Mesodermal cell (in vitro differentiated cells): ENCODE data around the gene TRIM9.

Experiments
- H3K27ac ChIP-seq: 2 replicates; pipeline ENCODE4 v1.7.0; 2013; ENCODE audit warnings: mild to moderate bottlenecking, low read depth, low read length, moderate library complexity; ENCODE audit not compliant: severe bottlenecking
- H3K36me3 ChIP-seq: 2 replicates; pipeline ENCODE4 v1.7.1; 2013; ENCODE audit warnings: mild to moderate bottlenecking, low read length, moderate library complexity; ENCODE audit not compliant: control insufficient read depth, insufficient read depth
- H3K4me1 ChIP-seq: one replicate; pipeline ENCODE4 v1.7.1; 2013; ENCODE audit warnings: mild to moderate bottlenecking, low read length; ENCODE audit not compliant: insufficient read depth, control insufficient read depth, poor library complexity, severe bottlenecking
- H3K4me3 ChIP-seq: 2 replicates; pipeline ENCODE4 v1.7.0; 2013; ENCODE audit warnings: low read length, control low read depth, mild to moderate bottlenecking; ENCODE audit not compliant: insufficient read depth, poor library complexity, severe bottlenecking; ENCODE audit errors: extremely low read depth
- H3K9me3 ChIP-seq: 2 replicates; pipeline ENCODE4 v1.7.1; 2013; ENCODE audit warnings: mild to moderate bottlenecking, low read length, moderate library complexity; ENCODE audit not compliant: control insufficient read depth
- WGBS, 2 experiments: methylation state at CpG; one replicate each; pipeline ENCODE4 v1.1.5; 2013; ENCODE audit warnings: missing lambda C conversion rate in 2 of 2; ENCODE audit not compliant: insufficient coverage in 2 of 2; 5-methylcytosine and 5-hydroxymethylcytosine counted together

TRIM9 gene

DNA sequence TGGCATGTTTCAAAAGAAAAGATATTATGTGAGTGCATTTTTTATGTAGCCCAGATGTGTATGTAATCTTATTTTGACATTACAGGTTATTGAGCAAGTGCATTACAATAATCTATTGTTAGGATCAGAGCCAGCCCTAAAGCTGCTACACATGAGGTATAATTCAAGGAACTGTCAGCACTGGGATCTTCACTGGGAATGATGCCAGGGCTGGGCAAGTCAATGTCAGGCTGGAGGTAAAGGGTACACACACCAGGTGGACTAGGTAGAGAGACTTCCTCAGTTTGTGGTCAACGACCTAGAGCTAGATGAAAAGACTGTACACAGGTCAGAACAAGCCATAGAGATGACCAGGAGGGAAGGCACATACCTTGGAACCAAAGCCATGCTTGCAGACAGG is 15.4 kb downstream of the TRIM9 start:
- WGBS, 2 experiments: 60 to 79% methylated on average over 1 of the region's 1 CpG
- H3K4me3 ChIP-seq: no peak overlapping the region
- no peaks in the 10 kb centered on the region for H3K4me1 ChIP-seq
- H3K36me3 ChIP-seq: no peaks in the 10 kb centered on the region
- H3K9me3 ChIP-seq: no peaks in the 10 kb centered on the region
- no peak overlapping the region for H3K27ac ChIP-seq

DNA sequence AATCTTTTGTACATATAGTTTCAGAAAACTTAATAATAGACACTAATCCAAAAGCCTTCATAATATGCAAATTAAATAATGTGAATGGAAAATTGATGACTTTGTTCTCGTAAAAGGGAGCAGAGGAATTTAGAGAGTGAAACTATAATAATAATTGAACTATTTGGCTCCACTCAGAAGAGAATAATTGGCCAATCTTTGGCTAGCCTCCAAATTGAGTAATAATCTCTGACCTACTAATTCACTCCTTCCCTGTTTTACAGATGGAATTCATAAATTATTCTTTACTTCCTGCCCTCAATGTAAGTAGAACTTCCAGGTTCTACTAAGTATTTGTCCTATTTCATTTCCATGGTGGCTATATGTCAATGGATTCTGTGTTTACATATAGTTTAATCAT is 15.8 kb downstream of the TRIM9 start:
- Histone ChIP-seq H3K4me1 (no peaks in the 10 kb centered on the region), H3K36me3 (no peaks in the 10 kb centered on the region), H3K4me3 (no peak overlapping the region), H3K9me3 (no peaks in the 10 kb centered on the region), H3K27ac (no peak overlapping the region)
- no CpG with 5 or more reads among the region's 1 CpG for WGBS, 2 experiments

DNA sequence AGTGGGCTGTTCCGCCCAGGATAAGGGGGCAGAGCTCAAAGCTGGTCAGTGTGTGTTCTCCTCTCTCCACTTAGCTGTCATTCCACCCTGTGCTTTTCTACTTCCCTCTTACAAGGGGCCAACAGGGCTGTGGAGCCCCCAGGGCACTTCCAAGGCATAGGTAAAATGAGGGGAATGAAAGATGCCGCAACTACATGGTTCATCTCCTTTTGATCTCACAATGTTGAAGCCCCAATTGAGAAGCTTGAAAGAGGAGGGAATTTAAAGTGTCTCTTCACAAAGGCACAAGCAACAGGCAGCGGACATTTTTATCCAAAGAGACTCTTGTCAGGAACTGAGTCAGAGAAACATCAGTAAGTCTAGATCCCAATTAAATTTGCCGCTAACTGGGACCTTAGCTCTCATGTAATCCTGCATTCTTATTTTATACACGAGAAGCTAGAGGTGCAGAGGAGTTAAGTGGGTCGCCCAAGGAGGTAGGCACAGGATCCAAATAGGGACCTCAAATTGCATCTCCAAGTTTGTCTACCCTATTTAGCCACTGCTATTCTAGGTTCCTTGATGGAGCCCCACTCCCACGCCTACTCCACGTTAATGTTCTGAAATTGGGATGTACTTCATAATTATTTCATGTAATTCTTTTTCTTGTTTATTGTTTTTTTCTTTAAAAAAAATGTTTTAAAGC is 20.1 kb downstream of the TRIM9 start:
- Histone ChIP-seq H3K4me3 (no peak overlapping the region), H3K27ac (no peak overlapping the region), H3K36me3 (no peaks in the 10 kb centered on the region), H3K9me3 (peaks cover 3% of the 10 kb centered on the region), H3K4me1 (no peaks in the 10 kb centered on the region)
- WGBS, 2 experiments: 92 to 100% methylated on average over 2 to 3 of the region's 8 CpGs

DNA sequence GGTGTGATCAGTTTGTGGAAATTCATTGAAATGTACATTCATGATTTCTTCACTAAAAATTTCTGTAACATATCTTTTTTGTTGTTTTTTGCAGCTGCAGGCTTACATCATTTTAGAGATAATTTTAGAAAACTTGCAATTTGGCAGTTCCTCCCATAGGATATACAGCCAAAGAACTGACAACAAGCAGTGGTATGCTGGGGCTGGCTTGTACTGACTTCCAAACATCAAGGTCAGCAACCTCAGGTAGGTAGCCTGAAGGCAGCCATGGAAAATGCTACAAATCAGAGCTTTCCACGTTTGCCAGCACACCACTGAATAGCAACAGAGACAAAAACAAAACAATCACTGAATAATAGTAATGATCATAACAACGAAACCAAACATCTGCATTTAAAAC is 21.2 kb downstream of the TRIM9 start:
- WGBS, 2 experiments: 83% methylated on average over 1 of the region's 2 CpGs; no CpG with 5 or more reads in 1 of the 2 experiments
- Histone ChIP-seq H3K9me3 (peaks cover 7% of the 10 kb centered on the region), H3K4me3 (no peak overlapping the region), H3K4me1 (no peaks in the 10 kb centered on the region), H3K27ac (no peak overlapping the region), H3K36me3 (no peaks in the 10 kb centered on the region)

DNA sequence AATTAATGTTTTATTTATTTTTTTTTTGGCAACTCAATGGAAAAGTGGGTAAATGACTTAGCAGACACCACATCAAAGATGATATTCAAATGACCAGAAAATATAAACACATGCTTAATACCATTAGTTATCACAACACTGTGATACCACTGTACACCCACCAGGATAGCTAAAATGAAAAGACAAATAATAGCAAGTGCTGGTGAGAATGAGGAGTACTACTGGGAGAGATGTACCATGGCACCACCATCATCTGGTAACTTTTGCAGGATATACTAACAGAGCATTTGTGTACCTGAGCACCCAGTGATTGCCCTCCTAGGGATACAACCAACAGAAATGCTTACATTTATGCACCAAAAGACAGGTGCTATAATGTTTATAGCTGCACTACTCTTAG is 21.9 kb downstream of the TRIM9 start:
- H3K36me3 ChIP-seq: no peaks in the 10 kb centered on the region
- H3K9me3 ChIP-seq: peaks cover 7% of the 10 kb centered on the region
- H3K27ac ChIP-seq: no peak overlapping the region
- no peaks in the 10 kb centered on the region for H3K4me1 ChIP-seq
- no peak overlapping the region for H3K4me3 ChIP-seq

DNA sequence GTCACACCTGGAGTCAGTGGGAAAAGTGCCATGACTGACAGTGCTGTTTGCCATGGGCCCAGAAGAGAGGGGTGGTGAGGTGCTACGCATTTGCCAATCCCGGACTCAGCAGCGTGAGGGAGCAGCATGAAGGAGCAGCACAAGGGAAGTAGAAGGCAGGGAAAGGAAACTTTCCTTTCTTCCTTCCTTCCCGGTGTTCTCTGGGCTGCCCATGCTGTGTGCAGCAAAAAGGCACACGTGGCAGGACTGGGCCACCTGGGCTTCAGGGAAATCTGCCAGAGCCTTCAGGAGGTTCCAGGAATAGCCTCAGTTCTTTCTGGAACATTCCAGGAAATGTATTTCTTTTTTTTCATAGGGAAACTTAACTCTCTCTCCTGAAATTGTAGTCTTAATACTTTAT is 23.0 kb downstream of the TRIM9 start:
- Histone ChIP-seq H3K4me1 (no peaks in the 10 kb centered on the region), H3K9me3 (peaks cover 7% of the 10 kb centered on the region), H3K4me3 (no peak overlapping the region), H3K27ac (no peak overlapping the region), H3K36me3 (no peaks in the 10 kb centered on the region)
- 90 to 97% methylated on average over 4 of the region's 5 CpGs for WGBS, 2 experiments

DNA sequence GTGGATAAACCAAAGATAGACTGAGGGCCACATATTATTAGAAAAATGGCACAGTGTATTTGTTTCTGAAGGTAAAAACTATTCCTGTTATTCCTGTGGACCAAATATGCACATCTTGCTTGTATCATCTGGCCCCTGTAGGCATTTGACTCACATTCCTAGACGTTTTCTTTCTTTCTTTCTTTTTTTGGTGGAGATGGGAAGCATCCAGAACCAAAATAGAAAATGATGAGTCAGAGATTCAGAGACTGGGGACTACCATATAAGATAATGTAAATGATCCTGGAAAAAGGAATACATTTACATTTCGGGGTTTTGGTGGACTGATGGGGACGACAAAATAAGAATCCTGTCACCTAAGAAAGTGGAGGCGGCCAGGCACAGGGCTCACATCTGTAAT is 24.2 kb downstream of the TRIM9 start:
- no peak overlapping the region for H3K4me3 ChIP-seq
- H3K36me3 ChIP-seq: no peaks in the 10 kb centered on the region
- peaks cover 7% of the 10 kb centered on the region for H3K9me3 ChIP-seq
- no peaks in the 10 kb centered on the region for H3K4me1 ChIP-seq
- WGBS, 2 experiments: 88 to 93% methylated on average over 3 to 4 of the region's 4 CpGs
- no peak overlapping the region for H3K27ac ChIP-seq

DNA sequence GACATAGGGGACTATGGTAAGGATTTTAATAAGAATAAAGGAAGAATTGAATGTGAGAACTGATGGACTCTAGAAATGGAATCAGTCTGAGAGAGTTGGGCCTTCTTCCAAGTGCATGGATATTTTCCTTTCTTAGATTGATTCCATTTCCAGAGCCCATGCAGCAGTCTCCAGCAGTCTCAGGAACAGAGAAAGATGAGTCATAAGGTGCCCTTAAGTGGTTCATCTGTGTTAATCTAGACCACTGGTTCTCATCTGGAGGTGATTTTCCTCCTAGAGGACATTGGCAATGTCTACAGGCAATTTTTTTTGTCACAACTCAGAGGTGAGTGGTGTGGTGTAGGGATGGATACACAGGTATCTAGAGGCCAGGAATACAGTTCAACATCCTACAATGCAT is 25.9 kb downstream of the TRIM9 start:
- Histone ChIP-seq H3K4me1 (no peaks in the 10 kb centered on the region), H3K36me3 (no peaks in the 10 kb centered on the region), H3K9me3 (peaks cover 7% of the 10 kb centered on the region), H3K27ac (no peak overlapping the region), H3K4me3 (no peak overlapping the region)

DNA sequence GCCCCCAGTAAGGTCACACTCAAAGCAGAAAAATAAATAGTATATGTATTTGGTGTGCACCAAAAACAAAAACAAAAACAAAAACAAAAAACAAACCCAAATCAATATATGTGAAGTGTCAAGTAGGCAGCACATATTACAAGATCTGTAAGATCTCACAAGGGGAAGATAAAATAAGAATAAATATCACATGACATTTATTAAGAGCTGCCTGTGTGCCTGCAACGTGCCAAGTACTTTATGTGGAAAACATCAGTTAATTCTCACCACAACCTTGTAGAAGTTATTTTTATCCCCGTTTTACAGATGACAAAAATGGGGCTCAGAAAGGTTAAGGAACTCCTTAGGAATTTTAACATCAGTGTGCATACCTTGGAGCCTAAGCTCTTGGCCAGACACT is 26.6 kb downstream of the TRIM9 start:
- H3K4me3 ChIP-seq: no peak overlapping the region
- no peaks in the 10 kb centered on the region for H3K36me3 ChIP-seq
- H3K4me1 ChIP-seq: no peaks in the 10 kb centered on the region
- 100% methylated on average over 1 of the region's 2 CpGs; no CpG with 5 or more reads in 1 of the 2 experiments for WGBS, 2 experiments
- peaks cover 7% of the 10 kb centered on the region for H3K9me3 ChIP-seq
- no peak overlapping the region for H3K27ac ChIP-seq

DNA sequence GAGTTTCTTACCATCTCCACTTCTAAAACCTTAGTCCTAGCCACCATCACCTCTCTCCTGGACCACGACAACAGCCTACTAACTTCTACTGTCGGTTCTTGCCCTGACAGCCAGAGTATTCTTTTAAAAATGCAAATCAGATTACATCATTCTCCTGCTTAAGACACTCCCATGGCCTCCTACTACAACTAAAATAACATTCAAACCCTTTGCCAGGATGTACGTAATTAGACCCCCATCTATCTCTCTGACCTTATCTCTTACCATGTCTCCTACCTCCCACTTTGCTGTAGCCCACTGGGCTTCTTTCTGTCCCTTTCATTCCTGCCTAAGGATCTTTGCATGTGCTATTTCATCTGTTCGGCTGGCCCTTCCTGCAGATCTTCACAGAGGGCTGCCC is 27.6 kb downstream of the TRIM9 start:
- H3K27ac ChIP-seq: no peak overlapping the region
- no peak overlapping the region for H3K4me3 ChIP-seq
- H3K36me3 ChIP-seq: no peaks in the 10 kb centered on the region
- H3K4me1 ChIP-seq: no peaks in the 10 kb centered on the region
- peaks cover 7% of the 10 kb centered on the region for H3K9me3 ChIP-seq
- 67 to 81% methylated on average over 4 of the region's 4 CpGs for WGBS, 2 experiments

DNA sequence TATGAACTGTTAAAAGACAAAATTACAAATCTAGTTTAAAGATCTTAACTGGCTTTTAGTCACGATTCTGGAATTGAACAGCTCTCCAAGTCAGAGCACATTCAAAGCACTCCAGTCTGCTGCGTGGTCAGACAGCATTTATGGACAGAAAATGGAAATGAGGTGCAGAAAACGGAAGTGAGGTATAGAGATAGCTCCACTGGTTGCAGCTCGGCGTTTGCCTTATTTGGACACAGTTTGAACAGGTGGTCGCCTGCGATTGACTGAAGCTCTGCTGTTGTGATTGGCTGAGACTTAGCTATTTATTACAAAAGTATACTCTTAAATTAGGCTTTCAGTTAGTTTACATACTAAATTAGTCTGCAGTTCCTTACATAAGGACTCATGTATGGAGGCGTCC is 28.3 kb downstream of the TRIM9 start:
- Histone ChIP-seq H3K4me3 (no peak overlapping the region), H3K36me3 (no peaks in the 10 kb centered on the region), H3K4me1 (no peaks in the 10 kb centered on the region), H3K27ac (no peak overlapping the region), H3K9me3 (peaks cover 7% of the 10 kb centered on the region)
- WGBS, 2 experiments: 90 to 100% methylated on average over 2 to 5 of the region's 8 CpGs
